Measurements from ENCODE around the gene ID2.
A peak's percentile ranks its signal among the peaks of the same experiment; 100 is the strongest.

The ID2 gene

DNA sequence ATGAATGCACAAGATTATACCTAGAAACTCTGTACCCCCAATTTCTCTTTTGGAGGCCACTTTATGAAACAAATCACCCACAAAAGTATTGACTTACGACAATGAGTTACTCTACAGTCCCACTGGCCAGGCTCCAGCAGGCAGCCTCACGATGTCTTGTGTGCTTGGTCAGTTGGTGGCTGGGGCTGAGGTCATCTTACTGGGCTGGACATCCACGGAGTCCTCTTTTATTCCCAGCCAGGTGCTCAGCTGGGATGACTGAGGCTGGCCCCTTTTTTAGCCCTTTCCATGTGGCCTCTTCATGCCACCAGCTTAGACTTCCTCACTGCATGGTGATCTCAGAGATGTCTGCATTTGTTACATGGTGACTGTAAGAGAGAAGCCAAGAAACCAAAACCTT, 8.9 kb upstream of the ID2 start:
- Histone ChIP-seq H3K4me3 (ENCODE audit: low read length) (no peak overlapping the region), H3K9ac (ENCODE audit: low read depth, low read length) (no peak overlapping the region), H3K27me3 (ENCODE audit: insufficient read depth, low read length) (peaks cover 37% of the 10 kb centered on the region), H3K9me3 (ENCODE audit: insufficient read depth, low read depth, low read length) (peaks cover 13% of the 10 kb centered on the region), H3K36me3 (ENCODE audit: insufficient read depth, low read length) (no peaks in the 10 kb centered on the region), H3K27ac (ENCODE audit: low read depth, low read length) (no peak overlapping the region), H3K4me1 (ENCODE audit: insufficient read depth, low read length) (0 out of 2 replicates have a peak, but pooled peaks cover 7% of the 10 kb centered on the region)
- 93% methylated on average over 3 of the region's 3 CpGs for WGBS

DNA sequence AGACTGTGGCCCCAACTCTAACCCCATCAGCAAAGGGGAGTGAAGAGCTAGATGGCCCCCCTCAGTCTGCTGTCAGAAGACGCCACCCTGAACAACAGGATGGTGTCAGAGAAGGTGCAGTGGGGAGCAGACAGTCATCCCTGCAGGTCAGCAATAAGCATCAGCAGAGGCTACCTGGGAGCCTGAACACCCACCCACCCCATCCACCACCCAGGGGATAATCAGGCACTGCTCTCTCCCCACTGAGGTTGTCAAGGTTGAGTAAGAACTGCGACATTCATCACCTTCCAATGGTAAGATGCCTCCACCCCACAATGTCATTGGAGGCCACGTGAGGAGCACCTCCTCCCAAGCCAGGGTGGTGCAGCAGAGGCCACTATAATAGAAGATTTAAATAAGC, 8.5 kb upstream of the ID2 start:
- 91% methylated on average over 3 of the region's 3 CpGs for WGBS
- Histone ChIP-seq H3K4me1 (ENCODE audit: insufficient read depth, low read length) (0 out of 2 replicates have a peak, but pooled peaks cover 7% of the 10 kb centered on the region), H3K4me3 (ENCODE audit: low read length) (no peak overlapping the region), H3K36me3 (ENCODE audit: insufficient read depth, low read length) (no peaks in the 10 kb centered on the region), H3K27ac (ENCODE audit: low read depth, low read length) (no peak overlapping the region), H3K27me3 (ENCODE audit: insufficient read depth, low read length) (peaks cover 37% of the 10 kb centered on the region), H3K9ac (ENCODE audit: low read depth, low read length) (no peak overlapping the region), H3K9me3 (ENCODE audit: insufficient read depth, low read depth, low read length) (peaks cover 13% of the 10 kb centered on the region)

DNA sequence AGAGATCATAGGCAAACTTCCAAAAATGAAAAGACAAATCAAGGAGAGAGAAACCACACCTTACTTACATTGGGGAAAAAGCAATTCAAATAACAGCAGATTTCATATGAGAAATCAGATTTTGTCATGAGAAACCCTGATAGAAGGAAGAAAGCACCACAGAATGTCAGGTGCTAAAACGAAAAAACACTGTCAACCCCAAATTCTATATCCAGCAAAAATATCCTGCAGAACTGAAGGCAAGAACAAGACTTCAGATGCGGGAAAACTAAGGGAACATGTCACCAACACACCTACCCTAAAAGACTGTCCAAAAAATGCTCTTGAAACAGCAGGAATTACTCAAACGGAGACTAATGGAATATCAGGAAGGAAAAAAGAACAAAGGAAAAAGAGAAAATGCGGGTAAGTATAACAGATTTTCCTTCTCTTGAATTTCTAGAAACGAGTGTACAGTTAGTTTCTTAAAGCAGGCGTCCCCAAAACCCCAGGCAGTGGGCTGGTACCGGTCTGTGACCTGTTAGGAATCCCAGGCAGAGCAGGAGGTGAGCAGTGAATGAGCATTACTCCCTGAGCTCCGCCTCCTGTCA, 7.3 kb upstream of the ID2 start:
- 96% methylated on average over 8 of the region's 8 CpGs for WGBS
- H3K9ac ChIP-seq (ENCODE audit: low read depth, low read length) = no peak overlapping the region
- H3K9me3 ChIP-seq (ENCODE audit: insufficient read depth, low read depth, low read length) = peaks cover 13% of the 10 kb centered on the region
- H3K4me1 ChIP-seq (ENCODE audit: insufficient read depth, low read length) = peaks cover 9% of the 10 kb centered on the region
- H3K4me3 ChIP-seq (ENCODE audit: low read length) = no peak overlapping the region
- H3K27ac ChIP-seq (ENCODE audit: low read depth, low read length) = no peak overlapping the region
- no peaks in the 10 kb centered on the region for H3K36me3 ChIP-seq (ENCODE audit: insufficient read depth, low read length)
- H3K27me3 ChIP-seq (ENCODE audit: insufficient read depth, low read length) = peaks cover 41% of the 10 kb centered on the region

DNA sequence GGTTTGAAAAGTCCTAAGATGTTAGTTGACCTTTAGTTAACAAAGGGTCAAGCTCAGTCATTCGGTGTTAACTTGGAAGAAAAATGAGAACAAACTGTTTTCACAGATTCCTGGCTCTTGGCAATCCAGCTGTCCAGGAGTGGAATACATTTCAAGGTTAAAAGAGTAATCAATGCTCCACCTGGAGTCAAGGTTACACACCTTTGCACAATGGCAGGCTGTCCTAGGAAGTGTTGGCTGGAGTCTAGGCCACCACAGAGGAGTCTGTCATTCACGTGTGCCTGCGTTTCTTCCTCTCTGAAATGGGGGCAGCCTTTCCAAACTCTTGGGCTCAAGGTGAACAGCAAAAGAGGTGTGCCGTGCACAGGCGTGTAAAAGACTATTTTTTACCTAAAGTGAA, 6.3 kb upstream of the ID2 start:
- Histone ChIP-seq H3K9ac (ENCODE audit: low read depth, low read length) (no peak overlapping the region), H3K36me3 (ENCODE audit: insufficient read depth, low read length) (no peaks in the 10 kb centered on the region), H3K4me3 (ENCODE audit: low read length) (no peak overlapping the region), H3K9me3 (ENCODE audit: insufficient read depth, low read depth, low read length) (peaks cover 13% of the 10 kb centered on the region), H3K27me3 (ENCODE audit: insufficient read depth, low read length) (peaks cover 46% of the 10 kb centered on the region), H3K4me1 (ENCODE audit: insufficient read depth, low read length) (peaks cover 19% of the 10 kb centered on the region), H3K27ac (ENCODE audit: low read depth, low read length) (no peak overlapping the region)
- 89% methylated on average over 5 of the region's 5 CpGs for WGBS

GRCh38 chr2:8676191-8676920, 5.5 kb upstream of the ID2 start:
- peaks cover 26% of the 10 kb centered on the region for H3K4me1 ChIP-seq (ENCODE audit: insufficient read depth, low read length)
- H3K9me3 ChIP-seq (ENCODE audit: insufficient read depth, low read depth, low read length) = peaks cover 13% of the 10 kb centered on the region
- H3K27me3 ChIP-seq (ENCODE audit: insufficient read depth, low read length) = peaks cover 46% of the 10 kb centered on the region
- peak overlapping the region; percentile 57 for H3K9ac ChIP-seq (ENCODE audit: low read depth, low read length)
- 18% methylated on average over 51 of the region's 51 CpGs for WGBS
- no peaks in the 10 kb centered on the region for H3K36me3 ChIP-seq (ENCODE audit: insufficient read depth, low read length)
- peak overlapping the region; percentile 62 for H3K4me3 ChIP-seq (ENCODE audit: low read length)
- peak overlapping the region; percentile 98; the same call in 1 of the 2 replicates for H3K27ac ChIP-seq (ENCODE audit: low read depth, low read length)

DNA sequence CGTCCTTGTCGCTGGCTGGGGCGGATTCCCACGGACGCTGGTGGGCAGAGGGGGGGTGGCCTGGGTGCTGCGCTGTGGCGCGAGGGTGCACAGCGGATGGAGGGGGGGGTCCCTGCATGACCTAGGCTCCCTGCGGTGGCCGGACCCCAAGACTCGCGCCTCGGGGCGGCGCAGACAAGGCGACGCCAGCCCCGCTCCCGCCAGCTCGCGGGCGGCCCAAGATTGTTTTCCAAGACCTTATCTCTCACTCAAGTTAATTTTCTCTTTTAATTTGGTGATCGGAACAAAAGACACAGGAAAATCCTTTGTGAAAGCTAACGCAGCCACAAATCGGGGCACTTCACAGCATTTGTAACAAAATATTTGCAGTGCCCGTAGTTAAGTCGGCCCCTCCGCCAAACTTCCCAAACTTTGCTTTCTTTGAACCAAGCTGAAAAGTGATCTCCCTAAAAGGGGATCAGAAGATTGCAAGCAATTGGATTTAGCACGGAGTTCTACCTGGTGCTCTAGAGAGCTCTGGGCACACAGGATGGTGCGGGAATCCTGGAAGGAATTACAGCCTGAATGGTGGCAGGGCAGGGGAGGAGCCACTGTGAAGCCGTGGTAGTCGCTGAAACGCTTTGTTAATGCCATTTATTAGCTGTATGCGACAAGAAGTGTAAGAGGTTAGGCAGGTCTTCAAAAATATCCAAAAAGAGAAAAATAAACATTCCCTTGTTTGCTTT, 4.8 kb upstream of the ID2 start:
- Histone ChIP-seq H3K4me1 (ENCODE audit: insufficient read depth, low read length) (peaks cover 26% of the 10 kb centered on the region), H3K9me3 (ENCODE audit: insufficient read depth, low read depth, low read length) (peaks cover 13% of the 10 kb centered on the region), H3K27me3 (ENCODE audit: insufficient read depth, low read length) (peaks cover 46% of the 10 kb centered on the region), H3K9ac (ENCODE audit: low read depth, low read length) (peak overlapping the region; percentile 85; the same call in 1 of the 2 replicates), H3K4me3 (ENCODE audit: low read length) (peak overlapping the region; percentile 62), H3K27ac (ENCODE audit: low read depth, low read length) (peak overlapping the region; percentile 98), H3K36me3 (ENCODE audit: insufficient read depth, low read length) (no peaks in the 10 kb centered on the region)
- 12% methylated on average over 35 of the region's 35 CpGs for WGBS

- H3K27me3 ChIP-seq (ENCODE audit: insufficient read depth, low read length) = peaks cover 49% of the 10 kb centered on the region
- peaks cover under 1% of the 10 kb centered on the region; the same call in 1 of the 2 replicates for H3K36me3 ChIP-seq (ENCODE audit: insufficient read depth, low read length)
- H3K27ac ChIP-seq (ENCODE audit: low read depth, low read length) = peak overlapping the region; percentile 98
- H3K4me3 ChIP-seq (ENCODE audit: low read length) = peak overlapping the region; percentile 62
- peak overlapping the region; percentile 85 for H3K9ac ChIP-seq (ENCODE audit: low read depth, low read length)
- H3K4me1 ChIP-seq (ENCODE audit: insufficient read depth, low read length) = peaks cover 26% of the 10 kb centered on the region
- peaks cover 13% of the 10 kb centered on the region for H3K9me3 ChIP-seq (ENCODE audit: insufficient read depth, low read depth, low read length)
- WGBS = under 1% methylated on average over 41 of the region's 41 CpGs
Observed at GRCh38 chr2:8677646-8678592, 3.9 kb upstream of the ID2 start.

DNA sequence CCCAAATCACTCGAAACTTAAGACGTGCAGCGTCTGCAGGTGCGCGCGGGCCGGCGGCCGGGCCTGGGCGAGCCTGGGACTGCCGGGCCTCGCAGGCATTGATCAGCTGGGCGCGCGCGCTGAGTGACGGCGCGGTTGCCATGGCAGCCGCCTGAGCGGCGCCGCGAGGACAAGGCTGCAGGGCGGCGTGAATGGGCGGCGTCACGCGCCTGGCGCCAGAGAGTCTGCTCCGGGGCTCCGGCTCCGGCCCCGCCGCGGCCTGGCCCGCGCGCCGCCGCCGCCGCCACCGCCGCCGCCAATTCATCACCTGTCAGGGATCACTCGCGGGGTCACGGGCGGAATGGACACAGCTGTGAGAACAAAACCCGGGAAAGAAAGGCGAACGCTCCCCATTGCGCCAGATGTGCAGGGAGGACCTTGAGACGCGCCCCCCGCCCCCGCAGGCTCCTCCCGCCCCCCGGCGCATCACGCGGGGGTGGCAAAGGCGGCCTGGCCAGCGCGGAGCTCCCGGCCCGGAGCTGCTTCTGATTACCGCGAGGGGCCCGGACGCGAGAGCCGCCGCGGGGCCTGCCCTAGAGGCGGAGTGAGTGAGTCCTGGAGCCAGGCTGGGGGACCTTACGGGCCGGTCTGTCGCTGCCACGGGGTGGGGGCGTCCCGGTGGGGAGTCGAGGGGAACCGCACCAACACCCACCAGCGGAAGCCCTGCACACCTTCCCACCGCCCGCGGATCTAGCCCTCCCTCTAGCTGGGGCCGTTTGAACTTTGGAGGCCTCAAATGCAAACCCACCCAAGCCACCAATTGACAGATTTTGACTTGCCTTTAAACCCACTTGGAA, 2.9 kb upstream of the ID2 start:
- H3K9ac ChIP-seq (ENCODE audit: low read depth, low read length) = peak overlapping the region; percentile 73
- H3K27me3 ChIP-seq (ENCODE audit: insufficient read depth, low read length) = peaks cover 59% of the 10 kb centered on the region
- H3K9me3 ChIP-seq (ENCODE audit: insufficient read depth, low read depth, low read length) = peaks cover 9% of the 10 kb centered on the region
- H3K4me3 ChIP-seq (ENCODE audit: low read length) = peak overlapping the region; percentile 66
- peaks cover 26% of the 10 kb centered on the region for H3K4me1 ChIP-seq (ENCODE audit: insufficient read depth, low read length)
- WGBS = under 1% methylated on average over 91 of the region's 91 CpGs
- peaks cover 6% of the 10 kb centered on the region; the same call in 1 of the 2 replicates for H3K36me3 ChIP-seq (ENCODE audit: insufficient read depth, low read length)
- peak overlapping the region; percentile 98 for H3K27ac ChIP-seq (ENCODE audit: low read depth, low read length)

- H3K27me3 ChIP-seq (ENCODE audit: insufficient read depth, low read length) = peaks cover 54% of the 10 kb centered on the region
- WGBS = 34% methylated on average over 6 of the region's 8 CpGs
- peak overlapping the region; percentile 73 for H3K9ac ChIP-seq (ENCODE audit: low read depth, low read length)
Observed at GRCh38 chr2:8679567-8679826, 2.4 kb upstream of the ID2 start.

More at GRCh38 chr2:8679567-8679826, 2.4 kb upstream of the ID2 start:
- Histone ChIP-seq H3K4me3 (ENCODE audit: low read length) (peak overlapping the region; percentile 66), H3K9me3 (ENCODE audit: insufficient read depth, low read depth, low read length) (peaks cover 4% of the 10 kb centered on the region), H3K4me1 (ENCODE audit: insufficient read depth, low read length) (peaks cover 26% of the 10 kb centered on the region), H3K36me3 (ENCODE audit: insufficient read depth, low read length) (peaks cover 6% of the 10 kb centered on the region; the same call in 1 of the 2 replicates), H3K27ac (ENCODE audit: low read depth, low read length) (peak overlapping the region; percentile 98)
